H1 (cell line): Measurements from ENCODE around the gene TRIM15. TPM values are rescaled to one million over a fixed set of nuclear protein-coding genes. Genes with fewer than 3 reads are reported as not detected.

Source experiments
- HDAC2 ChIP-seq, 2 experiments: fragments of 300-600 bp in 1 of 2; sonication (generic) in 1 of 2; IDR thresholded peaks; 2 replicates each; pipeline ENCODE4 v1.6.1; 2011 to 2012; ENCODE audit warnings: low read depth in 2 of 2, low read length in 2 of 2, mild to moderate bottlenecking in 2 of 2, moderate library complexity in 2 of 2, borderline replicate concordance in 1 of 2, inconsistent platforms in 1 of 2
- polyA plus RNA-seq, 7 experiments: library from polyadenylated mRNA; depleted of rRNA in 3 of 7; stranded (reverse) in 5 of 7; unstranded in 2 of 7; fragments of >200 nt in 5 of 7; fragments of 200-250 nt in 2 of 7; gene quantifications; 1 replicate in 5 of 7; 2 replicates in 1 of 7; 4 replicates in 1 of 7; pipeline versions ENCODE4 v1.2.1 to v1.2.3, GENCODE V29; 2011 to 2013; ENCODE audit warnings: missing spikeins in 2 of 7, mixed read lengths in 2 of 7
- total RNA-seq: library from RNA; stranded (reverse); fragmentation: NEBNext Ultra II Directional; extraction: Animal tissue kit (Norgen Biotek cat#: 25700); gene quantifications from 2 replicates; pipeline ENCODE4 v1.2.1, GENCODE V29; 2021

TRIM15 gene
- total and polyA plus RNA-seq, 2 of the 8 experiments (the other 6 are each of a cell fraction or from before 2014, with no cell fraction given) = 0.18 to 0.48 TPM

GRCh38 chr6:30169658-30170614 is 6.6 kb downstream of the TRIM15 start (continued):
- no peak for TF ChIP-seq HDAC2 (IDR thresholded peaks at IDR 0.05; ENCODE audit: borderline replicate concordance in 1 of 2, low read depth in 2 of 2, low read length in 2 of 2)
